Liver (tissue), 9 donors: Measurements from ENCODE around the gene MTCH2. TPM values are rescaled to one million over a fixed set of nuclear protein-coding genes. Genes with fewer than 3 reads are reported as not detected.

Experiments used
- DNase-seq: peaks from one replicate; pipeline ENCODE4 v3.0.0-alpha.2; 2017; ENCODE audit warnings: low spot score
- H3K27ac ChIP-seq, 2 donors: one replicate each; pipeline ENCODE4 v1.7.0; 2013; ENCODE audit warnings: inconsistent platforms in 2 of 2, low read length in 2 of 2, control low read depth in 1 of 2, low read depth in 1 of 2, mild to moderate bottlenecking in 1 of 2
- H3K27me3 ChIP-seq, 4 donors: one replicate each; pipeline versions ENCODE4 v1.6.1 to v1.7.0; 2013; ENCODE audit warnings: low read length in 3 of 4, inconsistent platforms in 1 of 4, mild to moderate bottlenecking in 1 of 4, moderate library complexity in 1 of 4; ENCODE audit not compliant: control insufficient read depth in 4 of 4, insufficient read depth in 4 of 4
- H3K36me3 ChIP-seq, 4 donors: one replicate each; pipeline versions ENCODE4 v1.6.1 to v1.7.0; 2013; ENCODE audit warnings: low read length in 3 of 4, mild to moderate bottlenecking in 3 of 4, low read depth in 1 of 4, moderate library complexity in 1 of 4; ENCODE audit not compliant: control insufficient read depth in 4 of 4, insufficient read depth in 3 of 4
- H3K4me1 ChIP-seq, 4 donors: one replicate each; pipeline versions ENCODE4 v1.6.1 to v1.7.0; 2013; ENCODE audit warnings: low read length in 3 of 4, mild to moderate bottlenecking in 3 of 4, moderate library complexity in 1 of 4; ENCODE audit not compliant: control insufficient read depth in 4 of 4, insufficient read depth in 4 of 4
- H3K4me3 ChIP-seq, 3 donors: one replicate each; pipeline versions ENCODE4 v1.6.1 to v1.7.0; 2013; ENCODE audit warnings: low read length in 3 of 3, control low read depth in 1 of 3, low read depth in 1 of 3, mild to moderate bottlenecking in 1 of 3
- H3K9ac ChIP-seq, 2 donors: one replicate each; pipeline ENCODE4 v1.7.0; 2013; ENCODE audit warnings: low read length in 2 of 2, mild to moderate bottlenecking in 2 of 2, moderate library complexity in 2 of 2, control low read depth in 1 of 2, low read depth in 1 of 2
- H3K9me3 ChIP-seq, 4 donors: one replicate each; pipeline versions ENCODE4 v1.6.1 to v1.7.0; 2013; ENCODE audit warnings: low read length in 3 of 4; ENCODE audit not compliant: control insufficient read depth in 4 of 4
- ATF3 ChIP-seq: IDR thresholded peaks from 2 replicates; pipeline ENCODE4 v1.6.1; 2016; ENCODE audit warnings: antibody characterized with exemption
- CTCF ChIP-seq: fragments of 150-350 bp; IDR thresholded peaks from 2 replicates; pipeline ENCODE4 v1.5.1; 2017; ENCODE audit warnings: improper control_type of control experiment, low read depth, low read length; ENCODE audit not compliant: missing input control
- EGR1 ChIP-seq, 2 donors: IDR thresholded peaks; 2 replicates each; pipeline ENCODE4 v1.6.1; 2016 to 2018; ENCODE audit warnings: antibody characterized with exemption in 2 of 2, low read depth in 2 of 2
- FOXA1 ChIP-seq: IDR thresholded peaks from 2 replicates; pipeline ENCODE4 v1.6.1; 2016; ENCODE audit warnings: antibody characterized with exemption
- FOXA2 ChIP-seq: IDR thresholded peaks from 2 replicates; pipeline ENCODE4 v1.6.1; 2016; ENCODE audit warnings: antibody characterized with exemption
- GABPA ChIP-seq, 2 donors: IDR thresholded peaks in 1 of 2; conservative IDR thresholded peaks in 1 of 2; 2 replicates each; pipeline ENCODE4 v1.6.1; 2016; ENCODE audit warnings: antibody characterized with exemption in 2 of 2, mild to moderate bottlenecking in 1 of 2, moderate library complexity in 1 of 2
- HNF4A ChIP-seq, 2 donors: conservative IDR thresholded peaks; 2 replicates each; pipeline ENCODE4 v1.6.1; 2016; ENCODE audit warnings: antibody characterized with exemption in 2 of 2, mild to moderate bottlenecking in 2 of 2
- JUND ChIP-seq, 2 donors: IDR thresholded peaks; 2 replicates each; pipeline ENCODE4 v1.6.1; 2016; ENCODE audit warnings: antibody characterized with exemption in 2 of 2
- MAX ChIP-seq: IDR thresholded peaks from 2 replicates; pipeline ENCODE4 v1.6.1; 2016; ENCODE audit warnings: antibody characterized with exemption
- RXRA ChIP-seq, 2 donors: IDR thresholded peaks; 2 replicates each; pipeline ENCODE4 v1.6.1; 2017 to 2018; ENCODE audit warnings: antibody characterized with exemption in 2 of 2, mild to moderate bottlenecking in 1 of 2
- SP1 ChIP-seq: IDR thresholded peaks from 2 replicates; pipeline ENCODE4 v1.6.1; 2018; ENCODE audit warnings: antibody characterized with exemption, mild to moderate bottlenecking
- TAF1 ChIP-seq: conservative IDR thresholded peaks from 2 replicates; pipeline ENCODE4 v1.6.1; 2016; ENCODE audit warnings: antibody characterized with exemption, mild to moderate bottlenecking
- ZBTB33 ChIP-seq: IDR thresholded peaks from 2 replicates; pipeline ENCODE4 v1.6.1; 2016; ENCODE audit warnings: antibody characterized with exemption
- WGBS: extraction: QIAGEN DNeasy Blood & Tissue Kit; methylation state at CpG from one replicate; pipeline ENCODE4 v1.1.7; 2013; 5-methylcytosine and 5-hydroxymethylcytosine counted together
- polyA plus RNA-seq, 2 donors: library from polyadenylated mRNA; stranded (reverse) in 1 of 2; unstranded in 1 of 2; fragments of 200-250 nt in 1 of 2; fragments of >200 nt in 1 of 2; fragmentation: Nextera tagmentation in 1 of 2; extraction: Ambion mirVana in 1 of 2; gene quantifications; one replicate each; pipeline versions ENCODE4 v1.2.1 to v1.2.3, GENCODE V29; 2013 to 2015
- total RNA-seq, 2 donors: library from RNA; depleted of rRNA; stranded (reverse); fragments of >200 nt; gene quantifications; one replicate each; pipeline ENCODE4 v1.2.3, GENCODE V29; 2014
- donor health status: healthy.
- donor health status: healthy.
- donor health status: healthy.
- donor health status: healthy.
- donor health status: healthy.

MTCH2 gene
- total and polyA plus RNA-seq, 4 donors: 62.5 to 304 (median 126) TPM

- no peaks in the 10 kb centered on the region for H3K36me3 ChIP-seq
- DNase-seq: no peak
- 91% methylated on average over 6 of the region's 6 CpGs for WGBS
- no peak overlapping the region for H3K9ac ChIP-seq
- H3K4me1 ChIP-seq: peaks cover 2 to 19% (median 11%) of the 10 kb centered on the region in 4 donors
- TF ChIP-seq ATF3 (no peak), TAF1 (no peak), HNF4A (conservative IDR thresholded peaks at IDR 0.05) (no peak), CTCF (no peak), FOXA1 (no peak), FOXA2 (no peak), RXRA (IDR thresholded peaks at IDR 0.05) (no peak), MAX (no peak), ZBTB33 (no peak), EGR1 (IDR thresholded peaks at IDR 0.05; ENCODE audit: low read depth in 2 of 2) (no peak), GABPA (IDR thresholded peaks at IDR 0.05 in 1 of 2, conservative IDR thresholded peaks at IDR 0.05 in 1 of 2) (no peak), SP1 (no peak), JUND (IDR thresholded peaks at IDR 0.05) (no peak)
- H3K4me3 ChIP-seq: no peak overlapping the region
- no peaks in the 10 kb centered on the region for H3K9me3 ChIP-seq
- H3K27ac ChIP-seq: no peak overlapping the region
- no peaks in the 10 kb centered on the region for H3K27me3 ChIP-seq
Measured at GRCh38 chr11:47645500-47645899, 3.1 kb upstream of the MTCH2 start.

- Histone ChIP-seq H3K27ac (peak overlapping the region; percentile 92 to 95), H3K9me3 (no peaks in the 10 kb centered on the region), H3K4me3 (peak overlapping the region; percentile 72 to 96 (median 79)), H3K36me3 (peaks cover 2 to 18% (median 13%) of the 10 kb centered on the region in 4 donors), H3K27me3 (no peaks in the 10 kb centered on the region), H3K4me1 (peaks cover 2 to 24% (median 15%) of the 10 kb centered on the region in 4 donors), H3K9ac (peak overlapping the region; percentile 75 to 88)
- TF ChIP-seq HNF4A (conservative IDR thresholded peaks at IDR 0.05) (peak in 1 of 2 donors; percentile 49), MAX (peak; percentile 27), TAF1 (no peak), CTCF (no peak)
- DNase-seq: no peak
- WGBS: 3% methylated on average over 14 of the region's 14 CpGs
Measured at GRCh38 chr11:47641600-47642098, 710 bp downstream of the MTCH2 start.
